SHP77 treated with DMSO at 0.1 percent for 48 hours (cell line): ENCODE results near the gene ZNF879.

Experiments
- DNase-seq: peaks from one replicate; lab custom pipeline; 2025; lab: John Stamatoyannopoulos, UW

ZNF879 gene

GRCh38 chr5:179008667-179009066, 14.9 kb upstream of the ZNF879 start:
- DNase-seq, result no peak

GRCh38 chr5:179033004-179033580, 9.5 kb downstream of the ZNF879 start:
- DNase-seq, result no peak

GRCh38 chr5:179044765-179045164, 21.2 kb downstream of the ZNF879 start:
- no peak for DNase-seq

- DNase-seq, result no peak
Measured at GRCh38 chr5:179051784-179052183, 28.2 kb downstream of the ZNF879 start.

GRCh38 chr5:179054036-179054785, 30.6 kb downstream of the ZNF879 start:
- DNase-seq, result no peak

GRCh38 chr5:179054876-179055275, 31.3 kb downstream of the ZNF879 start:
- no peak for DNase-seq

GRCh38 chr5:179055436-179055835, 31.8 kb downstream of the ZNF879 start:
- no peak for DNase-seq

GRCh38 chr5:179055841-179056240, 32.2 kb downstream of the ZNF879 start:
- no peak for DNase-seq

- no peak for DNase-seq
Measured at GRCh38 chr5:179060116-179061008, 36.8 kb downstream of the ZNF879 start, which contains the start of gene ZNF354C. Gene ZNF354C (plus strand): TSS chr5:179060373. CDS start chr5:179062069, 1,696 bp downstream.

GRCh38 chr5:179061025-179061424, 37.4 kb downstream of the ZNF879 start:
- DNase-seq, result no peak

- no peak for DNase-seq
Measured at GRCh38 chr5:179065703-179066102, 42.1 kb downstream of the ZNF879 start.

GRCh38 chr5:179079165-179079987, 55.8 kb downstream of the ZNF879 start:
- no peak for DNase-seq

GRCh38 chr5:179080724-179081123, 57.1 kb downstream of the ZNF879 start:
- DNase-seq, result no peak
